ENCODE data around the gene SORL1-AS1.
A peak's percentile ranks its signal among the peaks of the same experiment; 100 is the strongest.

SORL1-AS1 gene

GRCh38 chr11:121449123-121449522 is 3.6 kb downstream of the SORL1-AS1 start:
- H3K27me3 Mint-ChIP-seq (ENCODE audit: low read depth) = peaks cover 48% of the 10 kb centered on the region
- no peaks in the 10 kb centered on the region for H3K9me3 Mint-ChIP-seq
- H3K27ac Mint-ChIP-seq = no peak overlapping the region
- H3K36me3 Mint-ChIP-seq (ENCODE audit: low read depth) = no peaks in the 10 kb centered on the region
- peaks cover 23% of the 10 kb centered on the region for H3K4me1 Mint-ChIP-seq
- no peak for TF ChIP-seq CTCF (IDR thresholded peaks at IDR 0.05; ENCODE audit: unreplicated experiment in 3 of 3)
- peak overlapping the region in 1 of 3 experiments; percentile 51 for H3K4me3 Mint-ChIP-seq

- peak overlapping the region in 2 of 3 experiments; percentile 2 to 3 for H3K4me3 Mint-ChIP-seq
- no peaks in the 10 kb centered on the region for H3K36me3 Mint-ChIP-seq (ENCODE audit: low read depth)
- H3K4me1 Mint-ChIP-seq = peaks cover 23% of the 10 kb centered on the region
- no peak overlapping the region for H3K27ac Mint-ChIP-seq
- TF ChIP-seq CTCF (IDR thresholded peaks at IDR 0.05; ENCODE audit: unreplicated experiment in 3 of 3) = no peak
- peaks cover 48% of the 10 kb centered on the region for H3K27me3 Mint-ChIP-seq (ENCODE audit: low read depth)
- H3K9me3 Mint-ChIP-seq = no peaks in the 10 kb centered on the region
Observed at GRCh38 chr11:121448431-121448941, 4.3 kb downstream of the SORL1-AS1 start.

- no peak overlapping the region for H3K27ac Mint-ChIP-seq
- H3K9me3 Mint-ChIP-seq = no peaks in the 10 kb centered on the region
- no peak for TF ChIP-seq CTCF (IDR thresholded peaks at IDR 0.05; ENCODE audit: unreplicated experiment in 3 of 3)
- H3K4me1 Mint-ChIP-seq = peaks cover 23% of the 10 kb centered on the region
- no peaks in the 10 kb centered on the region for H3K36me3 Mint-ChIP-seq (ENCODE audit: low read depth)
- H3K27me3 Mint-ChIP-seq (ENCODE audit: low read depth) = peaks cover 43% of the 10 kb centered on the region
- H3K4me3 Mint-ChIP-seq = no peak overlapping the region
Observed at GRCh38 chr11:121448011-121448410, 4.8 kb downstream of the SORL1-AS1 start.

- peak overlapping the region in 2 of 3 experiments; percentile 11 to 48 for H3K27ac Mint-ChIP-seq
- peak overlapping the region in 1 of 3 experiments; percentile 19 for H3K4me3 Mint-ChIP-seq
- H3K4me1 Mint-ChIP-seq = peaks cover 18% of the 10 kb centered on the region
- TF ChIP-seq CTCF (IDR thresholded peaks at IDR 0.05; ENCODE audit: unreplicated experiment in 3 of 3) = no peak
- H3K36me3 Mint-ChIP-seq (ENCODE audit: low read depth) = no peaks in the 10 kb centered on the region
- no peaks in the 10 kb centered on the region for H3K9me3 Mint-ChIP-seq
- peaks cover 37% of the 10 kb centered on the region for H3K27me3 Mint-ChIP-seq (ENCODE audit: low read depth)
Observed at GRCh38 chr11:121446752-121447156, 6.0 kb downstream of the SORL1-AS1 start.

GRCh38 chr11:121445071-121445768 is 7.5 kb downstream of the SORL1-AS1 start:
- H3K9me3 Mint-ChIP-seq = no peaks in the 10 kb centered on the region
- H3K4me1 Mint-ChIP-seq = peaks cover 14% of the 10 kb centered on the region
- no peak for TF ChIP-seq CTCF (IDR thresholded peaks at IDR 0.05; ENCODE audit: unreplicated experiment in 3 of 3)
- H3K27me3 Mint-ChIP-seq (ENCODE audit: low read depth) = peaks cover 24% of the 10 kb centered on the region
- H3K36me3 Mint-ChIP-seq (ENCODE audit: low read depth) = no peaks in the 10 kb centered on the region
- no peak overlapping the region for H3K4me3 Mint-ChIP-seq
- peak overlapping the region; percentile 11 to 27 (median 19) for H3K27ac Mint-ChIP-seq

GRCh38 chr11:121444526-121444925 is 8.2 kb downstream of the SORL1-AS1 start:
- Mint-ChIP-seq H3K4me3 (no peak overlapping the region), H3K4me1 (peaks cover 14% of the 10 kb centered on the region), H3K27ac (no peak overlapping the region), H3K36me3 (ENCODE audit: low read depth) (no peaks in the 10 kb centered on the region), H3K9me3 (no peaks in the 10 kb centered on the region), H3K27me3 (ENCODE audit: low read depth) (peaks cover 17% of the 10 kb centered on the region)
- TF ChIP-seq CTCF (IDR thresholded peaks at IDR 0.05; ENCODE audit: unreplicated experiment in 3 of 3) = no peak

All from nephron (organoid).